Spleen (tissue), 11 donors: Measurements from ENCODE around the gene ZNF69. TPM values are rescaled to one million over a fixed set of nuclear protein-coding genes. Genes with fewer than 3 reads are reported as not detected.
"Not testable (repeated sequence)": the region's sequence is repeated elsewhere in the genome, so short reads cannot be mapped to it uniquely, and the experiment has no call there.

Experiments
- DNase-seq: peaks from one replicate; pipeline ENCODE4 v3.0.0-alpha.2; 2020
- H3K27ac ChIP-seq, 8 donors: fragments of 200-600 bp; sonication (generic) in 7 of 8; 1 replicate in 4 of 8; 2 replicates in 4 of 8; pipeline versions ENCODE4 v1.5.0 to v1.8.0; 2016 to 2021; ENCODE audit warnings: inconsistent platforms in 4 of 8, mild to moderate bottlenecking in 4 of 8, moderate library complexity in 1 of 8
- H3K27me3 ChIP-seq, 7 donors: fragments of 200-600 bp; sonication (generic) in 6 of 7; replicated peaks in 1 of 7; 1 replicate in 4 of 7; 2 replicates in 3 of 7; pipeline versions ENCODE4 v1.5.0 to v1.8.0; 2016 to 2021; ENCODE audit warnings: inconsistent platforms in 3 of 7, mild to moderate bottlenecking in 1 of 7
- H3K36me3 ChIP-seq, 6 donors: fragments of 200-600 bp; sonication (generic) in 5 of 6; 1 replicate in 4 of 6; 2 replicates in 2 of 6; pipeline versions ENCODE4 v1.5.0 to v1.8.0; 2016 to 2021; ENCODE audit warnings: inconsistent platforms in 2 of 6
- H3K4me1 ChIP-seq, 6 donors: fragments of 200-600 bp; sonication (generic) in 5 of 6; 1 replicate in 3 of 6; 2 replicates in 3 of 6; pipeline versions ENCODE4 v1.5.0 to v1.8.0; 2016 to 2021; ENCODE audit warnings: inconsistent platforms in 3 of 6
- H3K4me3 ChIP-seq, 8 donors: fragments of 200-600 bp; sonication (generic) in 7 of 8; 1 replicate in 4 of 8; 2 replicates in 4 of 8; pipeline versions ENCODE4 v1.5.0 to v1.8.0; 2016 to 2021; ENCODE audit warnings: inconsistent platforms in 4 of 8, mild to moderate bottlenecking in 4 of 8, moderate library complexity in 2 of 8
- H3K9me3 ChIP-seq, 8 donors: fragments of 200-600 bp; sonication (generic) in 7 of 8; 1 replicate in 4 of 8; 2 replicates in 4 of 8; pipeline versions ENCODE4 v1.5.0 to v1.8.0; 2016 to 2021; ENCODE audit warnings: inconsistent platforms in 4 of 8
- CTCF ChIP-seq, 11 experiments: fragments of 200-600 bp in 7 of 11; fragments of 450-650 bp in 4 of 11; sonication (generic) in 4 of 11; IDR thresholded peaks in 8 of 11; conservative IDR thresholded peaks in 3 of 11; 1 replicate in 7 of 11; 2 replicates in 4 of 11; pipeline versions ENCODE4 v1.4.0 to v1.8.0; 2016 to 2021; ENCODE audit warnings: antibody characterized with exemption in 11 of 11, inconsistent platforms in 4 of 11, mild to moderate bottlenecking in 1 of 11
- POLR2A ChIP-seq, 3 donors: fragments of 450-650 bp; IDR thresholded peaks; one replicate each; pipeline ENCODE4 v1.5.1; 2017; ENCODE audit warnings: antibody characterized with exemption in 3 of 3, mild to moderate bottlenecking in 1 of 3
- POLR2AphosphoS5 ChIP-seq, 3 donors: sonication (generic); formaldehyde crosslinking; IDR thresholded peaks; one replicate each; pipeline ENCODE4 v1.5.1; 2017; ENCODE audit warnings: antibody characterized with exemption in 3 of 3
- WGBS, 5 donors: extraction: QIAGEN DNeasy Blood & Tissue Kit in 3 of 5; methylation state at CpG; one replicate each; pipeline versions ENCODE4 v1.1.5 to v1.1.7; 2013 to 2018; 5-methylcytosine and 5-hydroxymethylcytosine counted together
- intact Hi-C: fragments of 100-400 bp; cut with DNase I; formaldehyde crosslinking; loops from one replicate; pipeline ENCODE4 v1.15.0; 2023; ENCODE audit warnings: low total_unique reads
- polyA plus RNA-seq, 3 donors: library from polyadenylated mRNA; stranded (reverse); fragments of 200-250 nt; gene quantifications; one replicate each; pipeline ENCODE4 v1.2.1, GENCODE V29; 2013
- total RNA-seq, 7 donors: library from RNA; depleted of rRNA in 3 of 7; stranded (reverse); fragments of >200 nt in 3 of 7; fragmentation: NEBNext Ultra II Directional in 4 of 7; extraction: Animal tissue kit (Norgen Biotek cat#: 25700) in 4 of 7; gene quantifications; one replicate each; pipeline versions ENCODE4 v1.1.0 to v1.2.1, GENCODE V29; 2016 to 2021
- donor health status: healthy with polysubstance abuse.
- donor health status: DM: no; HTN: no; CAD: no; lungs with moderate emphysema.
- donor health status: DM: no; HTN: no; CAD: no.
- donor health status: Bipolar disorder and iron deficiency.
- donor health status: healthy.
- donor health status: DM: no; HTN: no; CAD: no.
- donor health status: DM: yes; HTN: yes; CAD: no.

Gene ZNF69
- total and polyA plus RNA-seq, 10 donors: 1.8 to 11.0 (median 4.6) TPM

GRCh38 chr19:11848594-11849469, 38.8 kb upstream of the ZNF69 start, which contains the start of gene ZNF439:
Gene ZNF439, plus strand, starts transcription at chr19:11848726. Its CDS starts 142 bp downstream, at chr19:11848868.
- Histone ChIP-seq H3K36me3 (peaks cover 0 to 24% (median 0%) of the 10 kb centered on the region in 6 donors), H3K9me3 (peaks cover 0 to 16% (median 7%) of the 10 kb centered on the region in 8 donors), H3K4me1 (peaks cover 5 to 30% (median 20%) of the 10 kb centered on the region in 6 donors), H3K4me3 (peak within 1 kb of the TSS; percentile 60 to 91 (median 70)), H3K27ac (peak within 1 kb of the TSS; percentile 61 to 89 (median 82)), H3K27me3 (no peaks in the 10 kb centered on the region)
- intact Hi-C loops: no loop called here
- TF ChIP-seq POLR2AphosphoS5 (IDR thresholded peaks at IDR 0.05) (peak; percentile 82 to 89 (median 88)), CTCF (IDR thresholded peaks at IDR 0.05 in 8 of 11, conservative IDR thresholded peaks at IDR 0.05 in 3 of 11) (no peak), POLR2A (IDR thresholded peaks at IDR 0.05) (peak in 1 of 3 donors; percentile 16)
- peak; percentile 96 for DNase-seq
- 0 to 3% (median 1%) methylated on average over 27 to 59 of the region's 59 CpGs for WGBS, 5 donors

- DNase-seq, intact Hi-C loops, H3K27me3 ChIP-seq, H3K4me3 ChIP-seq, H3K27ac ChIP-seq: not testable (repeated sequence)
- Histone ChIP-seq H3K4me1 (peaks cover 5 to 30% (median 20%) of the 10 kb centered on the region in 6 donors), H3K36me3 (peaks cover 0 to 34% (median 3%) of the 10 kb centered on the region in 6 donors), H3K9me3 (peaks cover 0 to 30% (median 9%) of the 10 kb centered on the region in 8 donors)
- 84 to 97% (median 88%) methylated on average over 4 of the region's 4 CpGs for WGBS, 5 donors
Measured at GRCh38 chr19:11850289-11850688, 37.3 kb upstream of the ZNF69 start.

GRCh38 chr19:11853358-11853757, 34.2 kb upstream of the ZNF69 start:
- intact Hi-C loops: no loop called here
- peaks cover 0 to 43% (median 5%) of the 10 kb centered on the region in 6 donors for H3K36me3 ChIP-seq
- no peak overlapping the region for H3K27ac ChIP-seq
- peaks cover 0 to 61% (median 19%) of the 10 kb centered on the region in 8 donors for H3K9me3 ChIP-seq
- peaks cover 2 to 23% (median 15%) of the 10 kb centered on the region in 6 donors for H3K4me1 ChIP-seq
- 77 to 96% (median 82%) methylated on average over 3 of the region's 3 CpGs for WGBS, 5 donors
- no peak for DNase-seq
- no peak for TF ChIP-seq POLR2A (IDR thresholded peaks at IDR 0.05)
- TF ChIP-seq CTCF (IDR thresholded peaks at IDR 0.05 in 8 of 11, conservative IDR thresholded peaks at IDR 0.05 in 3 of 11): no peak
- TF ChIP-seq POLR2AphosphoS5 (IDR thresholded peaks at IDR 0.05): no peak
- no peak overlapping the region for H3K4me3 ChIP-seq
- no peaks in the 10 kb centered on the region for H3K27me3 ChIP-seq

GRCh38 chr19:11856596-11857250, 30.9 kb upstream of the ZNF69 start:
- Histone ChIP-seq H3K36me3 (peaks cover 0 to 74% (median 8%) of the 10 kb centered on the region in 6 donors), H3K27me3 (no peaks in the 10 kb centered on the region), H3K4me1 (no peaks in the 10 kb centered on the region), H3K9me3 (peaks cover 0 to 94% (median 50%) of the 10 kb centered on the region in 8 donors), H3K27ac (no peak overlapping the region), H3K4me3 (no peak overlapping the region)
- no peak for TF ChIP-seq POLR2AphosphoS5 (IDR thresholded peaks at IDR 0.05)
- no peak for TF ChIP-seq POLR2A (IDR thresholded peaks at IDR 0.05)
- TF ChIP-seq CTCF (IDR thresholded peaks at IDR 0.05 in 8 of 11, conservative IDR thresholded peaks at IDR 0.05 in 3 of 11): no peak
- 95 to 97% (median 97%) methylated on average over 12 of the region's 12 CpGs for WGBS, 5 donors
- no peak for DNase-seq
- intact Hi-C loops: no loop called here
